ENCODE data around the gene TBCA. TPM values are rescaled to one million over a fixed set of nuclear protein-coding genes. Genes with fewer than 3 reads are reported as not detected.
"Not testable (repeated sequence)": the region's sequence is repeated elsewhere in the genome, so short reads cannot be mapped to it uniquely, and the experiment has no call there.

Gene TBCA
- total RNA-seq, 1 donor from 2014 or later, result 208 TPM

- Mint-ChIP-seq H3K9me3 (ENCODE audit: unreplicated experiment) (no peaks in the 10 kb centered on the region), H3K36me3 (ENCODE audit: unreplicated experiment) (no peaks in the 10 kb centered on the region), H3K27ac (ENCODE audit: unreplicated experiment) (no peak overlapping the region), H3K4me3 (ENCODE audit: unreplicated experiment) (no peak overlapping the region), H3K27me3 (ENCODE audit: unreplicated experiment) (no peaks in the 10 kb centered on the region), H3K4me1 (ENCODE audit: low read depth, unreplicated experiment) (peaks cover 2% of the 10 kb centered on the region)
- no peak for TF ChIP-seq CTCF (IDR thresholded peaks at IDR 0.05; ENCODE audit: partially characterized antibody, unreplicated experiment)
- no peak for DNase-seq
Observed at GRCh38 chr5:77709340-77709739, 66.8 kb downstream of the TBCA start.

GRCh38 chr5:77707791-77708190 lies 68.3 kb downstream of the TBCA start:
- H3K4me3 Mint-ChIP-seq (ENCODE audit: unreplicated experiment), result no peak overlapping the region
- peaks cover 2% of the 10 kb centered on the region for H3K4me1 Mint-ChIP-seq (ENCODE audit: low read depth, unreplicated experiment)
- H3K9me3 Mint-ChIP-seq (ENCODE audit: unreplicated experiment), result no peaks in the 10 kb centered on the region
- no peaks in the 10 kb centered on the region for H3K27me3 Mint-ChIP-seq (ENCODE audit: unreplicated experiment)
- no peak for TF ChIP-seq CTCF (IDR thresholded peaks at IDR 0.05; ENCODE audit: partially characterized antibody, unreplicated experiment)
- H3K36me3 Mint-ChIP-seq (ENCODE audit: unreplicated experiment), result no peaks in the 10 kb centered on the region
- no peak overlapping the region for H3K27ac Mint-ChIP-seq (ENCODE audit: unreplicated experiment)
- no peak for DNase-seq

- not testable (repeated sequence) for DNase-seq; H3K4me1 Mint-ChIP-seq (ENCODE audit: low read depth, unreplicated experiment); H3K27ac Mint-ChIP-seq (ENCODE audit: unreplicated experiment); H3K4me3 Mint-ChIP-seq (ENCODE audit: unreplicated experiment); H3K27me3 Mint-ChIP-seq (ENCODE audit: unreplicated experiment); H3K9me3 Mint-ChIP-seq (ENCODE audit: unreplicated experiment); H3K36me3 Mint-ChIP-seq (ENCODE audit: unreplicated experiment)
Observed at GRCh38 chr5:77699569-77699968, 76.6 kb downstream of the TBCA start.

- H3K27me3 Mint-ChIP-seq (ENCODE audit: unreplicated experiment), result no peaks in the 10 kb centered on the region
- H3K36me3 Mint-ChIP-seq (ENCODE audit: unreplicated experiment), result no peaks in the 10 kb centered on the region
- no peaks in the 10 kb centered on the region for H3K4me1 Mint-ChIP-seq (ENCODE audit: low read depth, unreplicated experiment)
- H3K9me3 Mint-ChIP-seq (ENCODE audit: unreplicated experiment), result no peaks in the 10 kb centered on the region
- no peak for TF ChIP-seq CTCF (IDR thresholded peaks at IDR 0.05; ENCODE audit: partially characterized antibody, unreplicated experiment)
- no peak overlapping the region for H3K4me3 Mint-ChIP-seq (ENCODE audit: unreplicated experiment)
- H3K27ac Mint-ChIP-seq (ENCODE audit: unreplicated experiment), result no peak overlapping the region
- no peak for DNase-seq
Observed at GRCh38 chr5:77698920-77699319, 77.2 kb downstream of the TBCA start.

- no peaks in the 10 kb centered on the region for H3K9me3 Mint-ChIP-seq (ENCODE audit: unreplicated experiment)
Observed at GRCh38 chr5:77697692-77698091, 78.4 kb downstream of the TBCA start.

More at GRCh38 chr5:77697692-77698091, 78.4 kb downstream of the TBCA start:
- no peak for DNase-seq
- no peak for TF ChIP-seq CTCF (IDR thresholded peaks at IDR 0.05; ENCODE audit: partially characterized antibody, unreplicated experiment)
- H3K36me3 Mint-ChIP-seq (ENCODE audit: unreplicated experiment), result no peaks in the 10 kb centered on the region
- no peaks in the 10 kb centered on the region for H3K27me3 Mint-ChIP-seq (ENCODE audit: unreplicated experiment)
- no peak overlapping the region for H3K4me3 Mint-ChIP-seq (ENCODE audit: unreplicated experiment)
- H3K27ac Mint-ChIP-seq (ENCODE audit: unreplicated experiment), result no peak overlapping the region
- no peaks in the 10 kb centered on the region for H3K4me1 Mint-ChIP-seq (ENCODE audit: low read depth, unreplicated experiment)
